Measurements from ENCODE around the gene C10orf105.

The C10orf105 gene

DNA sequence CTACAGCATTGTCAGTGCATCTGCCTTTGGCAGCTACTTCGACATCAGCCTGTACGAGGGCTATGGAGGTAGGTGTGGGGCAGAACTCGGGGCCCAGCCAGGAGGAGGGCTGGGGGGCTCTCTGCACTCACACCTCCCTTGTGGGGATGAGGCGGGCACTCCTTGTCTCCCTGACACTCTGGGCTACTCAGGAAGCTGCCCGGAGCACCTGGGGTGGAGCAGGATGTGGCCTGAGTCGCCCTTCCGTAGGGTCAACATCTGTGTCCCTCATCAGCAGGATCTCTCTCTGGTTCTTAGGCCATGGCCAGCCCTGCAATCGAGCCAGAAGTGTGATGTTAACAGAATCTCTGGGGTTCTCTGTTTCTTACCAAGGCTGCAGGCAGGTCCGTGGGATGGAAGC lies 40.2 kb downstream of the C10orf105 start:
- no peak for DNase-seq (ENCODE audit: low read depth in 1 of 2, low spot score in 1 of 2)
- in situ Hi-C loops (cut with HindIII; ENCODE audit: low pct_unique_long_range_greater_than_20kb, low sequenced_read_pairs): no loop called here
- no peak for TF ChIP-seq JUND (IDR thresholded peaks at IDR 0.05; ENCODE audit: low read depth)

DNA sequence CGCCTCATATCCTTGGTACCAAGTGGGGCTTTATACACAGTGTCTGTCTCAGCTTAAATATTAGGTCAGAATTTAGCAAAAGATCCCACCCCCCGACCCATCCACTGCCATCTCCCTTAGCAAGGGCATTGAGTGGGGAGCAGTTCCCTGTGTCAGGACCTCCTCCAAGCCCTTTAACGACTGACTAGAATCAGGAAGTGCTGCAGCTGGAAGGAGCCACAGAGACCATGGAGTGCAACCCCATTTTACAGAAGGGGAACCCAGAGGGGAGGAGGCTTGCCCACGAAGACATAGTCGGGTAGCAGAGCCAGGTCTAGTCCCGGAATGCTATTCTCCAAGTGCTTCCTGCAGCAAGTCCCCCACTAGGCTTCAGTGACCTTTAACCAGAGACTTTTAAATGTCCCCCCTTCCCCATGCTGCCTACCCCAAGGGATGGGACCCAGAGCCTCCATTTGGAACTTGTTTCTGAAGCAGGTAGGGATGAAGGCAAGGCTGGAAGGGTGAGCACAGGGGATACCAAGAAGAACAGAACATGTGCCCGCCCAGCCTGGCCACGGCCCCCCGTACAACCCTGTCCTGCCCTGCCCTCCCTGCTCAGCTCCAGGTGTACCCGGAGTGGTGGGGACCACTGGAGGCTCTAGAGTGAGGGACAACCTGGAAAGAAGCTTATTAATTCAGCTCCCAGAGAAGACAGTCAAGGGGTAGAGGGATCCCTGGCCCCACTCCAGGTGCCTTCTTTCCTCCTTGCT lies 41.3 kb downstream of the C10orf105 start:
- in situ Hi-C loops (cut with HindIII; ENCODE audit: low pct_unique_long_range_greater_than_20kb, low sequenced_read_pairs): no loop called here
- no peak for DNase-seq (ENCODE audit: low read depth in 1 of 2, low spot score in 1 of 2)
- no peak for TF ChIP-seq JUND (IDR thresholded peaks at IDR 0.05; ENCODE audit: low read depth)

DNA sequence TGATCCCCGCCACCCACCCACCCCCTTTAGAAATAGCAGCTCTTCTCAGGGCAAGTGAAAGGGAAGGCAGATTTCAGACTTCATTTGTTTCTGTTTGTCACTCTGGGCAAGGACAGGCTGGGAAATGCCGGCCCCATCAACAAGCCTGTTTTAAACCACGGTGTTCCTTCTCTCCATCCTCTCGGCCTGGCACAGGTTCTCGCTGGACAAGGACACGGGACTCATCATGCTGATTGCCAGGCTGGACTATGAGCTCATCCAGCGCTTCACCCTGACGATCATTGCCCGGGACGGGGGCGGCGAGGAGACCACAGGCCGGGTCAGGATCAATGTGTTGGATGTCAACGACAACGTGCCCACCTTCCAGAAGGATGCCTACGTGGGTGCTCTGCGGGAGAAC lies 42.3 kb downstream of the C10orf105 start:
- in situ Hi-C loops (cut with HindIII; ENCODE audit: low pct_unique_long_range_greater_than_20kb, low sequenced_read_pairs): no loop called here
- no peak for DNase-seq (ENCODE audit: low read depth in 1 of 2, low spot score in 1 of 2)
- TF ChIP-seq JUND (IDR thresholded peaks at IDR 0.05; ENCODE audit: low read depth): no peak

DNA sequence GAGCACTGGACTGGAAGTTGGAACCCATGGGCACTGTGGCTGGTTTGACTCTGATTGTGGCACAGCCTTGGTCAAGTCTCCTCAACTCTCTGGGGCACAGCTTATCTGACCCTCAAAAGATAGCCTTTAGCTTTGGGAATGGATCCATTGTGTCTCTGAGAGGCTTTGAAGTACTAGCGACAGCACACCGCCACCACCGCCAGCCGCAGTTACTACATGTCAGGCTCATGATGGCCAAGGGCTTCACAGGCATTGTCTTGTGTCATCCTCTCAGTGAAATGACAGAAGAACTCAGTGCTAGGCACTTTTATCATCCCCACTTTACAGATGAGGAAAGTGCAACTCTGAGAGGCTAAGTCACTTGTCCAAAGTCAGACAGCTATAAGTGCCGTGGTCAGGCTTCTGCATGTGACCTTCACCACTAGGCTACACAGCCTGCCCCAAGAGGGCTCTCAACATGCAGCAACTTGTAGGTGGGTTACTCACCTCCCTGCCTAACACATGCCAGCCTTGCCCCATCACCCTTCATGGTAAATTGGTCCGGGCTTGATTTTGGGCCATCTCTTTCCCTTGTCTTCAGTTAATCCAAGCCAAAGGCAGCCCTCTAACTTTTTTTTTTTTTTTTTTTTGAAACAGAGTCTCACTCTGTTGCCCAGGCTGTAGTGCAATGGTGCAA lies 44.1 kb downstream of the C10orf105 start:
- in situ Hi-C loops (cut with HindIII; ENCODE audit: low pct_unique_long_range_greater_than_20kb, low sequenced_read_pairs): no loop called here
- DNase-seq (ENCODE audit: low read depth in 1 of 2, low spot score in 1 of 2): no peak
- TF ChIP-seq JUND (IDR thresholded peaks at IDR 0.05; ENCODE audit: low read depth): no peak

DNA sequence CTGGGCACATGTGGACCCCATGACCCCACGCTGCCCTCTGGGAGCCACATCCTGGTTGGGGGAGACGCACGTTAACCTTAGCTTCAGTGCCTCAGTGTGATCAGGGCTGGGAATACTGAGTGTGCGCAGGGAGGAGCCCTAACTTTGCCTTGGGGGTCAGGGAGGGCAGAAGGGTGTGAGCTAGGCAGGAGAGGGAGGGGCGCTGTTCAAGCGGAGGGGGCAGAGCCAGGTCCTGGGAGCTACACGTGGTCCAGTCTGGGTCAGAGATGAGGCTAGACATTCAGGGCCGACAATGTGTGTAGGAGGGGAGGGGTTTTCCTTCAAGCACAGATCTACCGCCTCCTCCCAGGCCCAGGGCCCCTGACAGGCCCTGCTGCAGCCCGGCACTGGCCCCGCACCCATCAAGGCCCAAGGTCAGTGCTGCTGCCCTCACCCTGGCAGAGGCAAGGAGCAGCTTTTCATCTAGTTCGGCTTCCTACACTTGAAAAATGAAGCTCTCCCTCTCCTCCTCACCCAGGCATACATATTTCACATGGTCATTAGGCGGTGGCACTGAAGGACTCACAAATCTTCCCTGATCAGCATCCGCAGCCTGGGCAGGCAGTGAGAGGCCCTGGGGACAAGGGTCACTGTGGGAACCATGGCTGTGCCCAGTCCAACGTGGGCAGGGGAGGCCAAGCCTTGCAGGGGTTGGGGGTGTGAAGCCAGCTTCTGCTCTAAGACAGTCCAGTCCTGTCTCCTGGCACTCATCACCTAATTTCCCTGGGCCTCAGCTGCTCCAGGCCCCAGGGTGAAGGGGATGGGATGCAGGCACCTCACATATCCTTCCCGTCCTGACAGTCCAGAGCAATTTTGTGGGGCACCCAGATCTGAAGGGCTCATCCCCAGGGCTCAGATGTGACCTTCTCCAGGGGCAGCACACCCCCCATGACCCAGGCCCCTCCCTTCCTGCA lies 47.3 kb downstream of the C10orf105 start:
- TF ChIP-seq JUND (IDR thresholded peaks at IDR 0.05; ENCODE audit: low read depth): no peak
- in situ Hi-C loops (cut with HindIII; ENCODE audit: low pct_unique_long_range_greater_than_20kb, low sequenced_read_pairs): no loop called here

DNA sequence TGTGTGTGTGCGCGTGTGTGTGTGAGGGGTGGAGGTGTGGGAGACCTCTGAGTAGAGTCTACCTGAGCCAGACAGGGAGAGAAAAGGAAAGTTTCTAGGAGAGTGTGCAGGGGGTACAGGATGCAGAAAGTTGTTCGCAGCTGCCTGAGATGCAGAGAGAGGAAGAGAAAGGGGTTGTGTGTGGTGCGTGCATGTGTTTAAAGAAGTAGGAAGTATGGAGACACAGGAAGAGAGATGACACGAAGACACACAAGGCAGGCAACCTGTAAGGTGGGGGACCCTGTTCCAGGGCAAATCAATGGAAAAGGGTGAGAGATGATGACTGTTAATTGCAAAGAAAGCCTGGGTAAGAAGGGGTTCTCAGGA lies 52.2 kb downstream of the C10orf105 start:
- TF ChIP-seq JUND (IDR thresholded peaks at IDR 0.05; ENCODE audit: low read depth): no peak
- in situ Hi-C loops (cut with HindIII; ENCODE audit: low pct_unique_long_range_greater_than_20kb, low sequenced_read_pairs): no loop called here
- DNase-seq (ENCODE audit: low read depth in 1 of 2, low spot score in 1 of 2): no peak

More for the DNA sequence above, 47.3 kb downstream of the C10orf105 start:
- DNase-seq (ENCODE audit: low read depth in 1 of 2, low spot score in 1 of 2): no peak

DNA sequence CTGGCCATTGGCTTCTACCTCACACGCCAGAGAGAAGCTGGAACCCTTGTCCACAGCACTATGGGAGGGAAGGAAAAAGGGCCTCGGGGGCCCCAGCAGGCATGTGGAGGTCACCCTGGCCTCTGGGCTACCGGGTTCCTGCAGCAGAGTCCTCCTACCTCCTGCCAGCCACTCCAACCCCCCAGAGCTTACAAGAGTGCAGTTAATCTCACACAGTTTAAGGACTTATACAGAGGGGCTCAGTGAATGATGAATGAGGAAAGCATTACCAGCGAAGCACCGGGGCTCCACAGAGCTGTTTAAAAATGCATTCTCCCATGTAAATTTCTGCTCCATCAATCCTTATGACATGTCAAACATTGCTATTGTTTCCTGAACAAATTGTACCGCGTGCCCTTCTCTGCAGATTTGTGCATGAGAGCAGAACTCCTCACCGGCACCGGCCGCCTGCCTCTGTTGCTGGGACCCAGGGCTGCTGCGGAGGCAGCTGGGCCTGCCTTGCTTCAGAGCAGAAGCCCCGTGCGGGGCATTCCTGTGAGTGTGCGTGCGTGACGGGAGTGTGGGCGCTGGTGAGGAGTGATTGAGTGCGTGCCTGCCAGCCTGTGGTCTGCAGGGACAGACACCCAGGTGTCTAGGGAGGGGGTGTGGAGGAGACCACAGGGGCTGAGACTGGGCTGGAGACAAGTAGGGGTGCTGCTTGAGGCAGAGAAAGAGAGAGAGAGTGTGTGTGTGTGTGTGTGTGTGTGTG lies 52.8 kb downstream of the C10orf105 start:
- in situ Hi-C loops (cut with HindIII; ENCODE audit: low pct_unique_long_range_greater_than_20kb, low sequenced_read_pairs): no loop called here
- no peak for TF ChIP-seq JUND (IDR thresholded peaks at IDR 0.05; ENCODE audit: low read depth)

DNA sequence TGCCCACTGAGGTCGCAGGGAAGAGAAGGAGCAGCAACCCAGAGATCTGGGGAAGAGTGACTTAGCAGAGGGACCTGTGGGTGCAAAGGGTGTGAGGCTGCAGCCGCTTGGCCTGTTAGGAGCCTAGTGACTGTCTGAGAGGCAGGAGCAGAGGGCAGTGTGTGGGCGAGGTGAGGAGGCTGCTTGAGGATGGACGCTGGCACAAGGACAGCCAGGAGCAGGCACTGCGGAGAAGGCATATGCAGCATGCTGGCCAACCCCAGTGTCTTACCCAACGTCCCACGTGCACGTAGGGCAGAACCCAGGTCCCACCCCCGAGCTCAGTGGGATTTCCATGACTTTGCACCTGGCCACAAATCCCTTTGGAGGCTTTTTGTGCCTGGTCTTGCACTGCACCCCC lies 54.1 kb downstream of the C10orf105 start:
- TF ChIP-seq JUND (IDR thresholded peaks at IDR 0.05; ENCODE audit: low read depth): no peak
- in situ Hi-C loops (cut with HindIII; ENCODE audit: low pct_unique_long_range_greater_than_20kb, low sequenced_read_pairs): no loop called here
- DNase-seq (ENCODE audit: low read depth in 1 of 2, low spot score in 1 of 2): no peak

More for the DNA sequence above, 52.8 kb downstream of the C10orf105 start:
- DNase-seq (ENCODE audit: low read depth in 1 of 2, low spot score in 1 of 2): no peak

DNA sequence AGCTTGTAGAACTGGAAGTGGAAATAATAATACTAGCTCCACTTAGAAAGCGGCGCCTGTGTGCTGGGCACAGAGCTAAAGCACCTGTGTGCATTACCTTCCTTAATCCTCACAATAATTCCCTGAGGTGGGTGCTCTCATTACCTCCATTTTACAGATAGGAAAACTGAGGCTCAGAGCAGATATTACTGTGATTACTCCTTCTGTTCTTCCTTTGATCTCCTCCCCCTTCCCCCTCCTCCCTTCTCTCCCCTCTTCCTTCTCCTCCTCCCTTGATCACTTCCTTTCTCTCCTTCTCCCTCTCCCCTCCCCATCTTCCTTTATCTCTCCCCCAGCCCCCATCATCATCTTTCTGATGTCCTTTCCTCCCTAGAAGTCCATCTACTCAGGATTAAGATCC lies 55.0 kb downstream of the C10orf105 start:
- no peak for DNase-seq (ENCODE audit: low read depth in 1 of 2, low spot score in 1 of 2)

DNA sequence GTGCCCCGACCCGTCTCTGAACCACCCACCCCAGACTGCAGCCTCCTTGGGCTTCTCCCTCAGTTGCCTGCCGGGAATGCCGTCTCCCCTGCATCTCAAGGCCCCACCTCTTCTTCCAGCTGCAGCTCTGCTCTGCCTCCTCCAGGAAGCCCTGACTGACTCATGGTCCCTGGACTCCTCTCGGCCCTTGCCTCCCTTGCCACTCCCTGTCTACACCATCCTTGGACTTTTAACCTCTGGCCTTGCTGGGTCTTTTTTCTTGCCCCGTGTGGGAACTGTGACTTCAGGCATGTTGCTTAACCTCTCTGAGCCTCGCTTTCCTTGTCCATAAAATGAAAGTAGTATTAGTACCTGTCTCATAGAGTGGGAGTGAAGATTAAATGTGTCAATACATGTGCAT lies 56.3 kb downstream of the C10orf105 start:
- no peak for TF ChIP-seq JUND (IDR thresholded peaks at IDR 0.05; ENCODE audit: low read depth)
- in situ Hi-C loops (cut with HindIII; ENCODE audit: low pct_unique_long_range_greater_than_20kb, low sequenced_read_pairs): no loop called here
- no peak for DNase-seq (ENCODE audit: low read depth in 1 of 2, low spot score in 1 of 2)

More for the DNA sequence above, 55.0 kb downstream of the C10orf105 start:
- TF ChIP-seq JUND (IDR thresholded peaks at IDR 0.05; ENCODE audit: low read depth): no peak
- in situ Hi-C loops (cut with HindIII; ENCODE audit: low pct_unique_long_range_greater_than_20kb, low sequenced_read_pairs): no loop called here

DNA sequence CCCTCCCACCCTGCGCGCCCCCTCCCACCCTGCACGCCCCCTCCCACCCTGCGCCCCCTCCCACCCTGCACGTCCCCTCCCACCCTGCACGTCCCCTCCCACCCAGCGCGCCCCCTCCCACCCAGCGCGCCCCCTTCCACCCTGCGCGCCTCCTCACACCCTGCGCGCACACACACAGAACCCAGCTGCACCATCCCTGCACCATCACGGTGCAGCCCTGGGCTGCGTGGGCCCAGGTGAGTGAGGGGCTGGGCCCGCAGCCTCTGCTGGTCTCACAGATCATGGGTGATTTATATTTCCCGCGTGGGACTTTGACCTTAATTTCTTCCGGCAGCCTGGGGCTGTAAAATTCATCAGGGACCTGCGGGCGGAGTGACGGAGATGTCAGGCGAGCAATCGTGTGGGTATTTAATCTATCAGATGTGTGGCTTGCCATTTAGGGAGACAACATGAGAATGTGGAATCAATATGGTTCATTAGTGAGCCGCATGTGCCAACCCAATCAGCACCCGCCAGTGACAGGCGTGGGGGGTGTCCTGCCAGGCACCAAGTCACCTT lies 57.7 kb downstream of the C10orf105 start:
- no peak for TF ChIP-seq JUND (IDR thresholded peaks at IDR 0.05; ENCODE audit: low read depth)
- in situ Hi-C loops (cut with HindIII; ENCODE audit: low pct_unique_long_range_greater_than_20kb, low sequenced_read_pairs): no loop called here
- DNase-seq (ENCODE audit: low read depth in 1 of 2, low spot score in 1 of 2): no peak
